Hepatocyte (in vitro differentiated cells): ENCODE results near the gene RUNX1.

Experiments used
- CTCF ChIP-seq: fragments of 200-600 bp; sonication (generic); IDR thresholded peaks from 2 replicates; pipeline ENCODE4 v1.5.1; 2016; ENCODE audit warnings: antibody characterized with exemption, mild to moderate bottlenecking; ENCODE audit not compliant: poor library complexity
- EZH2 ChIP-seq: fragments of 200-600 bp; sonication (generic); IDR thresholded peaks from 2 replicates; pipeline ENCODE4 v1.6.1; 2016; ENCODE audit warnings: antibody characterized with exemption, mild to moderate bottlenecking, borderline replicate concordance
- EZH2phosphoT487 ChIP-seq: fragments of 200-600 bp; sonication (generic); IDR thresholded peaks from one replicate; pipeline ENCODE4 v1.6.1; 2018; ENCODE audit warnings: antibody characterized with exemption, mild to moderate bottlenecking, low read depth, moderate library complexity; ENCODE audit not compliant: unreplicated experiment, severe bottlenecking

DNA sequence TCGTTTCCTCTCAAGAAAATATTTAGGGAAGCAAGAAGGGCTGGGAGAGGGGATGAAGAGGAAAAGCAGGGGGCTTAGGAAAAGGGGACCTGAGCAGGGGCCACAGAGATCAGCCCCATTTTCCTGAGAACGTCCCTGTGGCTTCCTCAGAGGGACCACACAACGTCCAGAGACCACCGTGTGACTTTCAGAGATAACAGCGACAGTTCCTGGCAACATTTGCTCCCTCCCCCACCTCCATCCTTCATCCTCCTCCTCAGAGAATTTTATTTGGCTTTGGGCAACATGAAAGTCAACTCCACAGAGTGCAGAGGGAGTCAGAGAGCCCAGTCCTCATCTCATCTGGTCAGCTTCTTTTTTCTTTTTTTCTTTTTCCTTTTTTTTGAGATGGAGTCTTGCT is 50.9 kb downstream of the RUNX1 start:
- TF ChIP-seq CTCF (no peak), EZH2 (no peak), EZH2phosphoT487 (no peak)
